ENCODE measurements around the gene PTTG2. TPM values are rescaled to one million over a fixed set of nuclear protein-coding genes. Genes with fewer than 3 reads are reported as not detected.

PTTG2 gene
- polyA plus RNA-seq, 1 of the 3 experiments (the other 2 are of a cell fraction), result not detected

- no peak for TF ChIP-seq SIN3A (IDR thresholded peaks at IDR 0.05; ENCODE audit: borderline replicate concordance, low read depth, low read length)
Measured at GRCh38 chr4:37936889-37937498, 23.2 kb upstream of the PTTG2 start (continued).

- no peak overlapping the region for H3K9ac ChIP-seq
- H3K27me3 ChIP-seq (ENCODE audit: insufficient read depth), result peaks cover 19% of the 10 kb centered on the region; the same call in 1 of the 2 replicates
- H3K79me2 ChIP-seq (ENCODE audit: insufficient read depth), result no peaks in the 10 kb centered on the region
- H3K9me3 ChIP-seq, result no peaks in the 10 kb centered on the region
- no peaks in the 10 kb centered on the region for H3F3A ChIP-seq (replicated peaks; ENCODE audit: insufficient read depth)
- H3K27ac ChIP-seq (ENCODE audit: low read depth in 2 of 2, low read length in 1 of 2), result no peak overlapping the region
- TF ChIP-seq ELF1 (IDR thresholded peaks at IDR 0.05), result no peak
- TF ChIP-seq FOXJ3 (CRISPR knock-in tag; IDR thresholded peaks at IDR 0.05), result no peak
- TF ChIP-seq RAD21 (IDR thresholded peaks at IDR 0.05; ENCODE audit: low read length), result no peak
- TF ChIP-seq PBX3 (IDR thresholded peaks at IDR 0.05), result no peak
- TF ChIP-seq FOSL2 (IDR thresholded peaks at IDR 0.05; ENCODE audit: borderline replicate concordance, low read depth), result no peak
- TF ChIP-seq ZBTB33 (IDR thresholded peaks at IDR 0.05; ENCODE audit: borderline replicate concordance, low read depth), result no peak
- TF ChIP-seq GATA2 (CRISPR knock-in tag; IDR thresholded peaks at IDR 0.05), result no peak
- TF ChIP-seq POLR2AphosphoS5 (IDR thresholded peaks at IDR 0.05; ENCODE audit: low read depth, low read length), result no peak
- no peak for TF ChIP-seq TCF12 (IDR thresholded peaks at IDR 0.05)
- ChIA-PET CTCF (no interaction called here), POLR2A (no interaction called here)
- WGBS (ENCODE audit: low lambda C conversion rate), result 60% methylated on average over 3 of the region's 3 CpGs
- H3K4me3 ChIP-seq (ENCODE audit: low read depth in 2 of 2, low read length in 1 of 2), result no peak overlapping the region
- H2AFZ ChIP-seq (ENCODE audit: low read depth), result no peak overlapping the region
- no peaks in the 10 kb centered on the region for H4K20me1 ChIP-seq (ENCODE audit: insufficient read depth)
- no peak for DNase-seq
- H3K9me2 ChIP-seq, result no peaks in the 10 kb centered on the region
- no peaks in the 10 kb centered on the region for H3K36me3 ChIP-seq (replicated peaks in 1 of 2; ENCODE audit: control insufficient read depth in 1 of 2, insufficient read depth in 2 of 2, low read length in 1 of 2)
- no peak overlapping the region for H3K4me2 ChIP-seq
- no peaks in the 10 kb centered on the region for H3K4me1 ChIP-seq (ENCODE audit: control insufficient read depth in 1 of 2, insufficient read depth in 2 of 2, low read depth in 1 of 2, low read length in 1 of 2)
Measured at GRCh38 chr4:37938208-37938607, 22.0 kb upstream of the PTTG2 start.

- DNase-seq, result no peak
- Histone ChIP-seq H3K79me2 (ENCODE audit: insufficient read depth) (no peaks in the 10 kb centered on the region), H3K27me3 (ENCODE audit: insufficient read depth) (peaks cover 6% of the 10 kb centered on the region; the same call in 1 of the 2 replicates), H3K4me3 (ENCODE audit: low read depth in 2 of 2, low read length in 1 of 2) (no peak overlapping the region), H3K4me2 (no peak overlapping the region), H3K4me1 (ENCODE audit: control insufficient read depth in 1 of 2, insufficient read depth in 2 of 2, low read depth in 1 of 2, low read length in 1 of 2) (no peaks in the 10 kb centered on the region; a peak in 1 of 4 replicates), H3K9me2 (no peaks in the 10 kb centered on the region), H3K27ac (ENCODE audit: low read depth in 2 of 2, low read length in 1 of 2) (no peak overlapping the region), H4K20me1 (ENCODE audit: insufficient read depth) (no peaks in the 10 kb centered on the region), H3K9me3 (no peaks in the 10 kb centered on the region), H3F3A (replicated peaks; ENCODE audit: insufficient read depth) (no peaks in the 10 kb centered on the region), H3K9ac (no peak overlapping the region), H2AFZ (ENCODE audit: low read depth) (no peak overlapping the region), H3K36me3 (replicated peaks in 1 of 2; ENCODE audit: control insufficient read depth in 1 of 2, insufficient read depth in 2 of 2, low read length in 1 of 2) (no peaks in the 10 kb centered on the region)
- POLR2A ChIA-PET, result no interaction called here
- CTCF ChIA-PET, result no interaction called here
- WGBS (ENCODE audit: low lambda C conversion rate), result 80% methylated on average over 10 of the region's 10 CpGs
- TF ChIP-seq GABPA (IDR thresholded peaks at IDR 0.05; ENCODE audit: low read depth) (no peak), ZBTB33 (IDR thresholded peaks at IDR 0.05; ENCODE audit: borderline replicate concordance, low read depth) (no peak), REST (IDR thresholded peaks at IDR 0.05; ENCODE audit: low read depth, low read length) (no peak), FOSL2 (IDR thresholded peaks at IDR 0.05; ENCODE audit: borderline replicate concordance, low read depth) (no peak), EZH2phosphoT487 (IDR thresholded peaks at IDR 0.05; ENCODE audit: borderline replicate concordance, low read depth) (no peak), USF2 (IDR thresholded peaks at IDR 0.05; ENCODE audit: borderline replicate concordance, low read depth, low read length) (no peak)
Measured at GRCh38 chr4:37946503-37947179, 13.6 kb upstream of the PTTG2 start.

Data from SK-N-SH (cell line).